Chondrocyte (in vitro differentiated cells): Measurements from ENCODE around the gene SNX6. TPM values are rescaled to one million over a fixed set of nuclear protein-coding genes. Genes with fewer than 3 reads are reported as not detected.
"Not testable (repeated sequence)": the region's sequence is repeated elsewhere in the genome, so short reads cannot be mapped to it uniquely, and the experiment has no call there.

Experiments
- DNase-seq: peaks from one replicate; pipeline ENCODE4 v3.0.0; 2021; ENCODE audit warnings: mixed read lengths, low spot score
- H3K27ac Mint-ChIP-seq: one replicate; pipeline ENCODE4 v1.8.0; 2021; ENCODE audit warnings: mild to moderate bottlenecking, moderate library complexity, mixed read lengths; ENCODE audit not compliant: unreplicated experiment
- H3K27me3 Mint-ChIP-seq: 2 replicates; pipeline ENCODE4 v1.8.0; 2021; ENCODE audit warnings: low read depth, mixed read lengths
- H3K36me3 Mint-ChIP-seq: 2 replicates; pipeline ENCODE4 v1.8.0; 2021; ENCODE audit warnings: low read depth, mixed read lengths
- H3K4me1 Mint-ChIP-seq: 2 replicates; pipeline ENCODE4 v1.8.0; 2021; ENCODE audit warnings: low read depth, mild to moderate bottlenecking, mixed read lengths
- H3K4me3 Mint-ChIP-seq: one replicate; pipeline ENCODE4 v1.8.0; 2021; ENCODE audit warnings: mild to moderate bottlenecking, moderate library complexity, mixed read lengths; ENCODE audit not compliant: unreplicated experiment
- H3K9me3 Mint-ChIP-seq: 2 replicates; pipeline ENCODE4 v1.8.0; 2021; ENCODE audit warnings: low read depth, mixed read lengths
- CTCF ChIP-seq: fragments of 200-600 bp; sonication (generic); IDR thresholded peaks from 2 replicates; pipeline ENCODE4 v1.5.0; 2021; ENCODE audit warnings: antibody characterized with exemption, mild to moderate bottlenecking, moderate library complexity
- total RNA-seq: library from RNA; stranded (reverse); gene quantifications from 3 replicates; pipeline ENCODE4 v1.2.1, GENCODE V29; 2021

Gene SNX6
- total RNA-seq, 1 donor from 2014 or later, result 91.7 TPM

- peaks cover 17% of the 10 kb centered on the region for H3K4me1 Mint-ChIP-seq
- H3K36me3 Mint-ChIP-seq, result no peaks in the 10 kb centered on the region
- H3K27ac Mint-ChIP-seq, result peak overlapping the region; percentile 76
- no peaks in the 10 kb centered on the region for H3K9me3 Mint-ChIP-seq
- peak overlapping the region; percentile 33 for H3K4me3 Mint-ChIP-seq
- peak; percentile 9 for DNase-seq
- no peak for TF ChIP-seq CTCF
- no peaks in the 10 kb centered on the region for H3K27me3 Mint-ChIP-seq
Measured at GRCh38 chr14:34554540-34555250, 75.3 kb downstream of the SNX6 start.

GRCh38 chr14:34549276-34549966 lies 80.5 kb downstream of the SNX6 start:
- DNase-seq, result peak; percentile 58
- not testable (repeated sequence) for H3K27me3 Mint-ChIP-seq, H3K4me3 Mint-ChIP-seq, H3K27ac Mint-ChIP-seq, H3K36me3 Mint-ChIP-seq, H3K9me3 Mint-ChIP-seq
- peaks cover 16% of the 10 kb centered on the region for H3K4me1 Mint-ChIP-seq

- no peak overlapping the region for H3K4me3 Mint-ChIP-seq
- H3K9me3 Mint-ChIP-seq, result no peaks in the 10 kb centered on the region
- DNase-seq, result peak; percentile 34
- peak overlapping the region; percentile 71 for H3K27ac Mint-ChIP-seq
- no peaks in the 10 kb centered on the region for H3K27me3 Mint-ChIP-seq
- TF ChIP-seq CTCF, result no peak
- H3K4me1 Mint-ChIP-seq, result peaks cover 11% of the 10 kb centered on the region
- no peaks in the 10 kb centered on the region for H3K36me3 Mint-ChIP-seq
Measured at GRCh38 chr14:34548472-34548981, 81.4 kb downstream of the SNX6 start.

GRCh38 chr14:34547136-34547520 lies 82.8 kb downstream of the SNX6 start:
- H3K9me3 Mint-ChIP-seq, H3K27me3 Mint-ChIP-seq, H3K4me3 Mint-ChIP-seq, H3K36me3 Mint-ChIP-seq, H3K27ac Mint-ChIP-seq, DNase-seq: not testable (repeated sequence)
- H3K4me1 Mint-ChIP-seq, result peaks cover 11% of the 10 kb centered on the region

- not testable (repeated sequence) for H3K4me1 Mint-ChIP-seq, H3K9me3 Mint-ChIP-seq, H3K27me3 Mint-ChIP-seq, H3K36me3 Mint-ChIP-seq, DNase-seq, H3K4me3 Mint-ChIP-seq, H3K27ac Mint-ChIP-seq
Measured at GRCh38 chr14:34546272-34547135, 83.4 kb downstream of the SNX6 start.

- Mint-ChIP-seq H3K4me1 (peaks cover 28% of the 10 kb centered on the region), H3K27ac (peak overlapping the region; percentile 99), H3K4me3 (peak overlapping the region; percentile 99)
- not testable (repeated sequence) for H3K9me3 Mint-ChIP-seq, H3K36me3 Mint-ChIP-seq, H3K27me3 Mint-ChIP-seq
- DNase-seq, result peak; percentile 14
Measured at GRCh38 chr14:34540181-34541059, 89.5 kb downstream of the SNX6 start.
